GOT3 (cell line): Measurements from ENCODE around the gene CTSE.

Source experiments
- DNase-seq: peaks from one replicate; lab custom pipeline; 2025; ENCODE audit warnings: mixed read lengths; lab: John Stamatoyannopoulos, UW

Gene CTSE

GRCh38 chr1:206049919-206050600 lies 26.4 kb upstream of the CTSE start:
- DNase-seq = no peak

GRCh38 chr1:206049293-206049692 lies 25.6 kb upstream of the CTSE start:
- DNase-seq = no peak

GRCh38 chr1:206048582-206048981 lies 24.9 kb upstream of the CTSE start:
- no peak for DNase-seq

- no peak for DNase-seq
These were observed 23.6 kb upstream of the CTSE start for GRCh38 chr1:206047271-206047670.

GRCh38 chr1:206041640-206042039 lies 17.9 kb upstream of the CTSE start:
- no peak for DNase-seq

GRCh38 chr1:206040328-206040727 lies 16.6 kb upstream of the CTSE start:
- no peak for DNase-seq

GRCh38 chr1:206039046-206039973 lies 15.6 kb upstream of the CTSE start:
- DNase-seq = no peak

GRCh38 chr1:206037581-206037980 lies 13.9 kb upstream of the CTSE start:
- no peak for DNase-seq

GRCh38 chr1:206036663-206037455 lies 13.2 kb upstream of the CTSE start:
- no peak for DNase-seq

- DNase-seq = no peak
These were observed 11.3 kb upstream of the CTSE start for GRCh38 chr1:206035027-206035426.

GRCh38 chr1:206032380-206033140 lies 8.9 kb upstream of the CTSE start:
- DNase-seq = no peak

GRCh38 chr1:206030714-206031113 lies 7.0 kb upstream of the CTSE start:
- no peak for DNase-seq

GRCh38 chr1:206030191-206030590 lies 6.5 kb upstream of the CTSE start:
- DNase-seq = no peak

- no peak for DNase-seq
These were observed 5.8 kb upstream of the CTSE start for GRCh38 chr1:206029484-206029883.

- DNase-seq = no peak
These were observed 1.7 kb upstream of the CTSE start for GRCh38 chr1:206025283-206025820.

- no peak for DNase-seq
These were observed 929 bp downstream of the CTSE start for GRCh38 chr1:206022766-206023165.

- no peak for DNase-seq
These were observed 1.9 kb downstream of the CTSE start for GRCh38 chr1:206021626-206022365.

- no peak for DNase-seq
These were observed 2.6 kb downstream of the CTSE start for GRCh38 chr1:206021008-206021625.

GRCh38 chr1:206020393-206021007 lies 3.2 kb downstream of the CTSE start:
- DNase-seq = no peak

- DNase-seq = no peak
These were observed 8.6 kb downstream of the CTSE start for GRCh38 chr1:206015071-206015470.
